H9 (cell line): ENCODE data around the gene HOXB1. TPM values are rescaled to one million over a fixed set of nuclear protein-coding genes. Genes with fewer than 3 reads are reported as not detected.

ENCODE experiments used
- DNase-seq: peaks from one replicate; pipeline ENCODE4 v3.0.0-alpha.2; 2017
- H2AFZ ChIP-seq: one replicate; pipeline ENCODE4 v1.6.1; 2013; ENCODE audit warnings: mild to moderate bottlenecking, low read length, control low read depth, moderate library complexity
- H2AK5ac ChIP-seq: 2 replicates; pipeline ENCODE4 v1.6.1; 2013; ENCODE audit warnings: low read length, control low read depth, mixed read lengths; ENCODE audit not compliant: insufficient read length
- H2BK120ac ChIP-seq: one replicate; pipeline ENCODE4 v1.6.1; 2013; ENCODE audit warnings: low read depth, mild to moderate bottlenecking, low read length, control low read depth, inconsistent platforms; ENCODE audit not compliant: poor library complexity, severe bottlenecking
- H2BK12ac ChIP-seq: 2 replicates; pipeline ENCODE4 v1.6.1; 2013; ENCODE audit warnings: low read length, control low read depth, mixed read lengths, low read depth; ENCODE audit not compliant: insufficient read length
- H2BK15ac ChIP-seq: 2 replicates; pipeline ENCODE4 v1.6.1; 2013; ENCODE audit warnings: low read depth, low read length, control low read depth
- H2BK20ac ChIP-seq: one replicate; pipeline ENCODE4 v1.6.1; 2013; ENCODE audit warnings: low read depth, mild to moderate bottlenecking, low read length, control low read depth, inconsistent platforms; ENCODE audit not compliant: poor library complexity, severe bottlenecking
- H2BK5ac ChIP-seq: 2 replicates; pipeline ENCODE4 v1.6.1; 2013; ENCODE audit warnings: low read length, control low read depth, mixed read lengths; ENCODE audit not compliant: insufficient read length
- H3K14ac ChIP-seq: 2 replicates; pipeline ENCODE4 v1.6.1; 2013; ENCODE audit warnings: low read length, control low read depth; ENCODE audit not compliant: insufficient read depth
- H3K18ac ChIP-seq: 2 replicates; pipeline ENCODE4 v1.6.1; 2013; ENCODE audit warnings: low read depth, mild to moderate bottlenecking, mixed read lengths, low read length, control low read depth; ENCODE audit not compliant: insufficient read length
- H3K23ac ChIP-seq: 2 replicates; pipeline ENCODE4 v1.6.1; 2013; ENCODE audit warnings: low read length, control low read depth, mixed read lengths, low read depth; ENCODE audit not compliant: insufficient read length
- H3K23me2 ChIP-seq: 2 replicates; pipeline ENCODE4 v1.6.1; 2013; ENCODE audit warnings: low read depth, mild to moderate bottlenecking, mixed read lengths, low read length, control low read depth; ENCODE audit not compliant: insufficient read length, poor library complexity, severe bottlenecking
- H3K27ac ChIP-seq: 2 replicates; pipeline ENCODE4 v1.5.1; 2013; ENCODE audit warnings: low read length, control low read depth, mixed read lengths, low read depth; ENCODE audit not compliant: insufficient read length
- H3K27me3 ChIP-seq: 2 replicates; pipeline ENCODE4 v1.6.1; 2013; ENCODE audit warnings: low read length, control low read depth, inconsistent platforms; ENCODE audit not compliant: insufficient read depth
- H3K4ac ChIP-seq: 2 replicates; pipeline ENCODE4 v1.6.1; 2013; ENCODE audit warnings: low read depth, mild to moderate bottlenecking, control low read depth, inconsistent platforms, low read length, moderate library complexity
- H3K4me1 ChIP-seq: 2 replicates; pipeline ENCODE4 v1.6.1; 2013; ENCODE audit warnings: low read length, control low read depth, inconsistent platforms; ENCODE audit not compliant: insufficient read depth
- H3K4me2 ChIP-seq: 2 replicates; pipeline ENCODE4 v1.6.1; 2013; ENCODE audit warnings: low read length, control low read depth, mixed read lengths; ENCODE audit not compliant: insufficient read length, insufficient read depth
- H3K56ac ChIP-seq: 2 replicates; pipeline ENCODE4 v1.6.1; 2013; ENCODE audit warnings: low read depth, mild to moderate bottlenecking, mixed read lengths, low read length, control low read depth; ENCODE audit not compliant: insufficient read length
- H3K79me1 ChIP-seq: 2 replicates; pipeline ENCODE4 v1.6.1; 2013; ENCODE audit warnings: low read depth, mild to moderate bottlenecking, moderate library complexity, low read length, control low read depth, inconsistent platforms; ENCODE audit not compliant: insufficient read depth, poor library complexity, severe bottlenecking
- H3K79me2 ChIP-seq: 2 replicates; pipeline ENCODE4 v1.6.1; 2013; ENCODE audit warnings: low read length, control low read depth, inconsistent platforms; ENCODE audit not compliant: insufficient read depth
- H3K9ac ChIP-seq: 2 replicates; pipeline ENCODE4 v1.6.1; 2013; ENCODE audit warnings: low read length, control low read depth, mixed read lengths; ENCODE audit not compliant: insufficient read length; ENCODE audit errors: extremely low read depth
- H3K9me3 ChIP-seq: one replicate; pipeline ENCODE4 v1.6.1; 2013; ENCODE audit warnings: low read depth, low read length, inconsistent platforms; ENCODE audit not compliant: control insufficient read depth
- H3T11ph ChIP-seq: one replicate; pipeline ENCODE4 v1.6.1; 2013; ENCODE audit warnings: mild to moderate bottlenecking, low read length, control low read depth, inconsistent platforms
- H4K20me1 ChIP-seq: one replicate; pipeline ENCODE4 v1.6.1; 2013; ENCODE audit not compliant: control insufficient read depth, insufficient read length, insufficient read depth
- H4K5ac ChIP-seq: 2 replicates; pipeline ENCODE4 v1.6.1; 2013; ENCODE audit warnings: low read depth, mild to moderate bottlenecking, mixed read lengths, low read length, control low read depth; ENCODE audit not compliant: insufficient read length
- H4K8ac ChIP-seq: replicated peaks from 2 replicates; pipeline ENCODE4 v1.6.1; 2013; ENCODE audit warnings: low read length, control low read depth, mixed read lengths, low read depth; ENCODE audit not compliant: insufficient read length
- H4K91ac ChIP-seq: 2 replicates; pipeline ENCODE4 v1.6.1; 2013; ENCODE audit warnings: low read depth, mild to moderate bottlenecking, moderate library complexity, mixed read lengths, low read length, control low read depth; ENCODE audit not compliant: insufficient read length
- H3K27ac Mint-ChIP-seq, 3 experiments: 2 replicates in 2 of 3; 3 replicates in 1 of 3; pipeline ENCODE4 v1.8.0; 2020 to 2021; ENCODE audit warnings: mixed read lengths in 3 of 3, mild to moderate bottlenecking in 1 of 3, moderate library complexity in 1 of 3
- H3K27me3 Mint-ChIP-seq: 2 replicates; pipeline ENCODE4 v1.8.0; 2021; ENCODE audit warnings: low read depth, mild to moderate bottlenecking, moderate library complexity, mixed read lengths
- H3K36me3 Mint-ChIP-seq, 3 experiments: 2 replicates in 2 of 3; 3 replicates in 1 of 3; pipeline ENCODE4 v1.8.0; 2020 to 2021; ENCODE audit warnings: low read depth in 3 of 3, mixed read lengths in 3 of 3; ENCODE audit not compliant: insufficient read depth in 1 of 3
- H3K4me1 Mint-ChIP-seq, 2 experiments: 2 replicates each; pipeline ENCODE4 v1.8.0; 2020; ENCODE audit warnings: mixed read lengths in 2 of 2
- H3K4me3 Mint-ChIP-seq, 2 experiments: 2 replicates in 1 of 2; 3 replicates in 1 of 2; pipeline ENCODE4 v1.8.0; 2020 to 2021; ENCODE audit warnings: mild to moderate bottlenecking in 2 of 2, mixed read lengths in 2 of 2, moderate library complexity in 1 of 2
- H3K9me3 Mint-ChIP-seq, 2 experiments: 2 replicates in 1 of 2; 3 replicates in 1 of 2; pipeline ENCODE4 v1.8.0; 2020; ENCODE audit warnings: mild to moderate bottlenecking in 2 of 2, mixed read lengths in 2 of 2, moderate library complexity in 1 of 2
- WGBS: extraction: QIAGEN DNeasy Blood & Tissue Kit; methylation state at CpG from one replicate; pipeline ENCODE4 v1.1.7; 2013; ENCODE audit warnings: missing lambda C conversion rate, low lambda C conversion rate, mixed read lengths; ENCODE audit not compliant: insufficient read length; ENCODE audit errors: extremely low coverage; 5-methylcytosine and 5-hydroxymethylcytosine counted together
- total RNA-seq: library from RNA; stranded (reverse); gene quantifications from 2 replicates; pipeline ENCODE4 v1.2.1, GENCODE V29; 2021
- TF ChIP-seq, protein P1 (sequence below): fragments of 200-600 bp; sonication (generic); conservative IDR thresholded peaks from 3 replicates; pipeline ENCODE4 v1.8.0; 2021; ENCODE audit warnings: antibody characterized with exemption, mild to moderate bottlenecking

HOXB1 gene
- total RNA-seq, 1 experiment from 2014 or later: not detected

DNA sequence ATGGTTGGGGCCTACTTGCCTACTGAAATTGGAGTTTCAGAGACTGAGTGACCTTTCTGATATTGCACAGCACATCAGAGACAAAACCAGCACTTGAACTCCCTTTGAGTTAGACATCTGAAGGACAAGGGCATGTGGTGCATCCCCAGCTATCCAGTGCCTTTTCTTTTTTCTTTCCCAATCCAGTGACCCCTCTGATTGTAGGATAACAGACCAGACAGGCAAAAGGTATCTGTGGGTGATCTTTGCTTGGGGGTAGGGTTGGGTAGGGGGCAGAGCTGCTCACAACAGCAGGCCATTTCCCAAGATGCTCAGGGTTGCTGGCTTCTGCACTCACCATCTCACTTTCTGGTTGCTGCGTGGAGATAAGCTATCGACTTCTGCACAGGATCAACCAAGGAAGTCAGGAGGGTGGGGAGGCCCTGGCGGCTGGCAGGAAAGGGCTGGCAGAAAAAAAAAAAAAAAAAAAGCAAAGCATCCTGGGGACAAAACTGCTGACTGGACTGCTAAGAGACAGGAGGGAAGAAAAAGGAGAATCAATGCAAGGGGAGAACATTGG lies 42.2 kb downstream of the HOXB1 start:
- H3K56ac ChIP-seq: no peak overlapping the region
- no peak overlapping the region for H2BK120ac ChIP-seq
- H4K8ac ChIP-seq: no peak overlapping the region
- Mint-ChIP-seq H3K36me3 (no peaks in the 10 kb centered on the region), H3K4me1 (peaks cover 14 to 34% of the 10 kb centered on the region in 2 experiments), H3K27me3 (peaks cover 98% of the 10 kb centered on the region), H3K9me3 (peaks cover 0 to 4% of the 10 kb centered on the region in 2 experiments; a peak in 1 of 5 replicates), H3K27ac (peak overlapping the region in 1 of 3 experiments; percentile 39; a peak in 1 of 7 replicates), H3K4me3 (no peak overlapping the region)
- no peak overlapping the region for H4K91ac ChIP-seq
- no peak overlapping the region for H3K4me2 ChIP-seq
- H2AFZ ChIP-seq: no peak overlapping the region
- no peak overlapping the region for H2BK5ac ChIP-seq
- H2BK12ac ChIP-seq: no peak overlapping the region
- no peaks in the 10 kb centered on the region for H3K79me1 ChIP-seq
- no peak overlapping the region for H3T11ph ChIP-seq
- no peak overlapping the region for H3K18ac ChIP-seq
- H3K14ac ChIP-seq: no peak overlapping the region
- H3K27ac ChIP-seq: no peak overlapping the region
- no peak overlapping the region for H2BK20ac ChIP-seq
- H4K5ac ChIP-seq: no peak overlapping the region
- H3K4me1 ChIP-seq: no peaks in the 10 kb centered on the region; the same call in 1 of the 2 replicates
- peaks cover 8% of the 10 kb centered on the region for H3K23me2 ChIP-seq
- H2BK15ac ChIP-seq: no peak overlapping the region
- peaks cover 14% of the 10 kb centered on the region for H3K27me3 ChIP-seq
- H3K9me3 ChIP-seq: no peaks in the 10 kb centered on the region
- TF ChIP-seq, protein P1, sequence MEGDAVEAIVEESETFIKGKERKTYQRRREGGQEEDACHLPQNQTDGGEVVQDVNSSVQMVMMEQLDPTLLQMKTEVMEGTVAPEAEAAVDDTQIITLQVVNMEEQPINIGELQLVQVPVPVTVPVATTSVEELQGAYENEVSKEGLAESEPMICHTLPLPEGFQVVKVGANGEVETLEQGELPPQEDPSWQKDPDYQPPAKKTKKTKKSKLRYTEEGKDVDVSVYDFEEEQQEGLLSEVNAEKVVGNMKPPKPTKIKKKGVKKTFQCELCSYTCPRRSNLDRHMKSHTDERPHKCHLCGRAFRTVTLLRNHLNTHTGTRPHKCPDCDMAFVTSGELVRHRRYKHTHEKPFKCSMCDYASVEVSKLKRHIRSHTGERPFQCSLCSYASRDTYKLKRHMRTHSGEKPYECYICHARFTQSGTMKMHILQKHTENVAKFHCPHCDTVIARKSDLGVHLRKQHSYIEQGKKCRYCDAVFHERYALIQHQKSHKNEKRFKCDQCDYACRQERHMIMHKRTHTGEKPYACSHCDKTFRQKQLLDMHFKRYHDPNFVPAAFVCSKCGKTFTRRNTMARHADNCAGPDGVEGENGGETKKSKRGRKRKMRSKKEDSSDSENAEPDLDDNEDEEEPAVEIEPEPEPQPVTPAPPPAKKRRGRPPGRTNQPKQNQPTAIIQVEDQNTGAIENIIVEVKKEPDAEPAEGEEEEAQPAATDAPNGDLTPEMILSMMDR: no peak
- H2AK5ac ChIP-seq: no peak overlapping the region
- H3K9ac ChIP-seq: no peak overlapping the region
- DNase-seq: no peak
- no peaks in the 10 kb centered on the region for H3K79me2 ChIP-seq
- H3K23ac ChIP-seq: no peak overlapping the region
- no peak overlapping the region for H3K4ac ChIP-seq
- H4K20me1 ChIP-seq: no peaks in the 10 kb centered on the region
- WGBS: no CpG with 5 or more reads among the region's 3 CpGs
